HG02588 (cell line): ENCODE results near the gene PITPNM1.

Experiments
- ATAC-seq: cut with Tn5 transposase; IDR thresholded peaks from one replicate; pipeline ENCODE4 v1.9.1; 2021; ENCODE audit warnings: mild to moderate bottlenecking, moderate library complexity; ENCODE audit not compliant: unreplicated experiment

Gene PITPNM1

DNA sequence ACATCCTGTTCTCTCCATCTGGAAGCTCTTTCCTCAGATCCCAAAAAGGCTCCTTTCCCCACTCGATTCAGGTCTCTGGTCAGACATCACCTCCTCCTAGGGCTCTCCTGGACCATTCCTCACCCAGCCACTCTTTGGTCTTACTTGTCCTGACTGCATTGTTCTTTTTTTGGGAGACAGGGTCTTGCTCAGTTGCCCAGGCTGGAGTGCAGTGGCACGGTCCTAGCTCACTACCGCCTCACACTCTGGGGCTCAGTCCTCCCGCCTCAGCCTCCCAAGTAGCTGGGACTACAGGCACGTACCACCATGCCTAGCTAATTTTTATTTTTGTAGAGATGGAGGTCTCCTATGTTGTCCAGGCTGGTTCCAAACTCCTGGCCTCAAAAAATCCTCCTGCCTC, 59.6 kb downstream of the PITPNM1 start:
- ATAC-seq: no peak

DNA sequence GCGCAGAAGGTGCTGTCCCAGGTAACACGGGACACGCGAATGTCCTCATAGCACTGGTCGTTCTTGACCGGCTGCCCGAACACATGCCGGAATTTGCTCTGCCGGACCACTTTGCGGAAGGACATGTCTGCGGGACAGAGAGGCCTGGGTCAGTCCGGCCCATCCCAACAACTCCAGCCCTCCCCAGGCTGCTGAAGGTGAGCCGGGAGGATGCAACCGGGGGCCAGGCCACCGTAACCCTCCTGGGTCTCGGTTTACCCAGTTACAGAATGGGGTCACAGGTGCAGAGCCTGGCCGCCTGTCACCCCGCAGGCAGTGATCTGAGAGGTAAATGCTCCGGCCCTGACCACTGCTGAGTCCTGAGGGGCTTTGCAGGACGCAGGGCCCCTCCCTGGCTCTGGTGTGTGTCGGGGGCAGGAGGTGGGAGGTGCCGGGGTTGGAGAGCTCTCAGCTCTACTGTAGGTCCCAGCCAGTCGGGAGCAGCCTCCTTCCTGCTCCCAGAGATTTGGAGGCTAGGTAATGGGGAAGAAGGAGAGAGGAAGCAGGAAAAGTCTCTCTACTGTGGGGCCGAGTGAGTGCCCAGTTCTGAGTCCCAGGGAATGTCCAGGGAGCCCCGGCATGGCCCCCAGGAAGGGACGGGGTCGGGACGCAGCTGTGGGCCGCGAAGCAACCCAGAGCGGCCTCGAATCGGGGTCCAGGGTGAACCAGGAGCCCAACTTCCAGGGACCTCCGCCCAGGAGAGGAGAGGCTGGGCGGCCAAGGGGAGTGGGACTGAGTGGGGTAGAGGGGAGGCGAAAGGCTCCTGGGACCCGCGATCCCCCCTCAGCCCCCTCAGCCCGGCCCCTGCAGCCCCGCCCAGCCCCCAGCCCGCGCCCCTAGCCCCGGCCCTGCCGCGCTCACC, 62.4 kb downstream of the PITPNM1 start:
- no peak for ATAC-seq
